Gastroesophageal sphincter (tissue), 4 donors: ENCODE results near the gene CELA2A. TPM values are rescaled to one million over a fixed set of nuclear protein-coding genes. Genes with fewer than 3 reads are reported as not detected.
A peak's percentile ranks its signal among the peaks of the same experiment; 100 is the strongest.

ENCODE experiments used
- ATAC-seq: fragments of 150-250 bp; one replicate; pipeline ENCODE4 v1.9.1; 2016; ENCODE audit warnings: mild to moderate bottlenecking, moderate library complexity
- H3K27ac ChIP-seq, 4 donors: fragments of 200-600 bp; sonication (generic) in 3 of 4; 1 replicate in 3 of 4; 2 replicates in 1 of 4; pipeline ENCODE4 v1.5.1; 2016 to 2019
- H3K27me3 ChIP-seq: fragments of 200-600 bp; sonication (generic); one replicate; pipeline ENCODE4 v1.5.1; 2019
- H3K36me3 ChIP-seq, 2 donors: fragments of 200-600 bp; sonication (generic); one replicate each; pipeline ENCODE4 v1.5.1; 2019; ENCODE audit warnings: control low read depth in 1 of 2
- H3K4me1 ChIP-seq, 3 donors: fragments of 200-600 bp; sonication (generic); 1 replicate in 2 of 3; 2 replicates in 1 of 3; pipeline ENCODE4 v1.5.1; 2016 to 2019; ENCODE audit warnings: control low read depth in 2 of 3
- H3K4me3 ChIP-seq, 2 donors: fragments of 200-600 bp; sonication (generic); one replicate each; pipeline ENCODE4 v1.5.1; 2019; ENCODE audit warnings: mild to moderate bottlenecking in 1 of 2, moderate library complexity in 1 of 2
- H3K9me3 ChIP-seq, 3 donors: fragments of 200-600 bp; sonication (generic); one replicate each; pipeline ENCODE4 v1.5.1; 2017 to 2019; ENCODE audit warnings: control low read depth in 2 of 3
- CTCF ChIP-seq, 4 experiments: fragments of 200-600 bp in 2 of 4; fragments of 450-650 bp in 2 of 4; sonication (generic) in 1 of 4; IDR thresholded peaks; one replicate each; pipeline ENCODE4 v1.5.1; 2017 to 2019; ENCODE audit warnings: antibody characterized with exemption in 4 of 4, mild to moderate bottlenecking in 2 of 4, moderate library complexity in 2 of 4
- EP300 ChIP-seq: sonication (generic); formaldehyde crosslinking; IDR thresholded peaks from one replicate; pipeline ENCODE4 v1.6.1; 2017; ENCODE audit warnings: antibody characterized with exemption, mild to moderate bottlenecking
- POLR2A ChIP-seq, 2 donors: fragments of 450-650 bp; IDR thresholded peaks; one replicate each; pipeline ENCODE4 v1.6.1; 2017; ENCODE audit warnings: antibody characterized with exemption in 2 of 2, mild to moderate bottlenecking in 2 of 2, moderate library complexity in 1 of 2
- POLR2AphosphoS5 ChIP-seq: sonication (generic); formaldehyde crosslinking; IDR thresholded peaks from one replicate; pipeline ENCODE4 v1.6.1; 2017; ENCODE audit warnings: antibody characterized with exemption
- WGBS, 2 donors: methylation state at CpG; one replicate each; pipeline ENCODE4 v1.1.5; 2018; ENCODE audit warnings: low coverage in 1 of 2; 5-methylcytosine and 5-hydroxymethylcytosine counted together
- total RNA-seq, 4 donors: library from RNA; depleted of rRNA; stranded (reverse); fragments of >200 nt; gene quantifications; one replicate each; pipeline ENCODE4 v1.1.0, GENCODE V29; 2016

The CELA2A gene
- total RNA-seq, 4 donors from 2014 or later = not detected

GRCh38 chr1:15424981-15425380, 31.6 kb upstream of the CELA2A start:
- no peak for ATAC-seq
- Histone ChIP-seq H3K36me3 (peaks cover 0 to 38% of the 10 kb centered on the region in 2 donors), H3K27me3 (no peaks in the 10 kb centered on the region), H3K9me3 (no peaks in the 10 kb centered on the region), H3K27ac (no peak overlapping the region), H3K4me3 (no peak overlapping the region), H3K4me1 (peaks cover 0 to 40% (median 5%) of the 10 kb centered on the region in 3 donors)
- WGBS, 2 donors = no CpG with 5 or more reads among the region's 5 CpGs
- TF ChIP-seq CTCF (IDR thresholded peaks at IDR 0.05) = no peak
- no peak for TF ChIP-seq POLR2AphosphoS5
- TF ChIP-seq POLR2A (IDR thresholded peaks at IDR 0.05) = no peak

- peaks cover 0 to 36% (median 5%) of the 10 kb centered on the region in 3 donors for H3K4me1 ChIP-seq
- no peak for ATAC-seq
- no peak for TF ChIP-seq EP300
- TF ChIP-seq CTCF (IDR thresholded peaks at IDR 0.05) = no peak
- no peak for TF ChIP-seq POLR2A (IDR thresholded peaks at IDR 0.05)
- TF ChIP-seq POLR2AphosphoS5 = no peak
- no peaks in the 10 kb centered on the region for H3K27me3 ChIP-seq
- H3K9me3 ChIP-seq = no peaks in the 10 kb centered on the region
- WGBS, 2 donors = 100% methylated on average over 3 of the region's 10 CpGs; no CpG with 5 or more reads in 1 of the 2 donors
- peaks cover 0 to 40% of the 10 kb centered on the region in 2 donors for H3K36me3 ChIP-seq
- no peak overlapping the region for H3K4me3 ChIP-seq
- H3K27ac ChIP-seq = no peak overlapping the region
Observed at GRCh38 chr1:15425521-15425920, 31.0 kb upstream of the CELA2A start.

DNA sequence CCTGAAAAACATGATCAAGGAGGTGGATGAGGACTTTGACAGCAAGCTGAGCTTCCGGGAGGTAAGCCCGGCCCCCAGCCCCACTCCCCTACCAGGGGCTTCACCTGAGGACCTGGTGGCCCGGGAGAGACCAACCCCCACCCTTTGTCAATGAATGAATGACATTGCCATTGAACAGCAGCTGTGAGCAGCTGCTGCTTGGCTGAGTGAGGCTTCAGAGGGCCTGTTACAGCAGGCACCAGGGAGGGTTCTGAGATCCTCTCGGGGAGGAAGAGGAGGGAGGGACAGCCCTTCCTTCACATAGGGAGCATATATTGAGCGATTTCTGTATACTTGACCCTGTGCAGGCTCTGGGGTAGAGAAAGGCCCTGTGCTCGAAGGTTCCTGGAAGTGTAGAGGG, 30.6 kb upstream of the CELA2A start:
- H3K4me3 ChIP-seq = no peak overlapping the region
- TF ChIP-seq POLR2A (IDR thresholded peaks at IDR 0.05) (no peak), EP300 (no peak), POLR2AphosphoS5 (no peak), CTCF (IDR thresholded peaks at IDR 0.05) (no peak)
- WGBS, 2 donors = 83% methylated on average over 1 of the region's 6 CpGs; no CpG with 5 or more reads in 1 of the 2 donors
- no peak for ATAC-seq
- peaks cover 0 to 32% (median 5%) of the 10 kb centered on the region in 3 donors for H3K4me1 ChIP-seq
- H3K27me3 ChIP-seq = no peaks in the 10 kb centered on the region
- peak overlapping the region in 1 of 4 donors; percentile 53 for H3K27ac ChIP-seq
- H3K9me3 ChIP-seq = no peaks in the 10 kb centered on the region
- H3K36me3 ChIP-seq = peaks cover 0 to 44% of the 10 kb centered on the region in 2 donors

GRCh38 chr1:15426492-15427279, 29.8 kb upstream of the CELA2A start:
- peaks cover 0 to 45% of the 10 kb centered on the region in 2 donors for H3K36me3 ChIP-seq

More at GRCh38 chr1:15426492-15427279, 29.8 kb upstream of the CELA2A start:
- H3K4me1 ChIP-seq = peaks cover 0 to 25% (median 5%) of the 10 kb centered on the region in 3 donors
- H3K4me3 ChIP-seq = peak overlapping the region in 1 of 2 donors; percentile 34
- H3K27me3 ChIP-seq = no peaks in the 10 kb centered on the region
- WGBS, 2 donors = 70 to 80% methylated on average over 1 to 17 of the region's 30 CpGs
- TF ChIP-seq CTCF (IDR thresholded peaks at IDR 0.05) (peak in 3 of 4 experiments; percentile 61 to 72 (median 67)), POLR2A (IDR thresholded peaks at IDR 0.05) (no peak), EP300 (no peak), POLR2AphosphoS5 (peak; percentile 3)
- peak; percentile 70 for ATAC-seq
- H3K27ac ChIP-seq = peak overlapping the region in 3 of 4 donors; percentile 53 to 78 (median 61)
- no peaks in the 10 kb centered on the region for H3K9me3 ChIP-seq
